Fibroblast of mammary gland (primary cell): ENCODE data around the gene AHSP.

Experiments
- DNase-seq: peaks from one replicate; pipeline ENCODE4 v3.0.0-alpha.2; 2010; ENCODE audit warnings: low read depth
- H3K4me3 ChIP-seq: 2 replicates; pipeline ENCODE4 v1.5.1; 2011; ENCODE audit warnings: low read depth, mild to moderate bottlenecking, low read length, moderate library complexity; ENCODE audit not compliant: control insufficient read depth
- TF ChIP-seq, protein P1 (sequence below): conservative IDR thresholded peaks from 2 replicates; pipeline ENCODE4 v1.5.1; 2011; ENCODE audit warnings: low read depth, low read length, inconsistent platforms; ENCODE audit not compliant: control insufficient read depth, insufficient read depth

The AHSP gene

GRCh38 chr16:31489616-31490584, 37.8 kb upstream of the AHSP start:
- TF ChIP-seq, protein P1, sequence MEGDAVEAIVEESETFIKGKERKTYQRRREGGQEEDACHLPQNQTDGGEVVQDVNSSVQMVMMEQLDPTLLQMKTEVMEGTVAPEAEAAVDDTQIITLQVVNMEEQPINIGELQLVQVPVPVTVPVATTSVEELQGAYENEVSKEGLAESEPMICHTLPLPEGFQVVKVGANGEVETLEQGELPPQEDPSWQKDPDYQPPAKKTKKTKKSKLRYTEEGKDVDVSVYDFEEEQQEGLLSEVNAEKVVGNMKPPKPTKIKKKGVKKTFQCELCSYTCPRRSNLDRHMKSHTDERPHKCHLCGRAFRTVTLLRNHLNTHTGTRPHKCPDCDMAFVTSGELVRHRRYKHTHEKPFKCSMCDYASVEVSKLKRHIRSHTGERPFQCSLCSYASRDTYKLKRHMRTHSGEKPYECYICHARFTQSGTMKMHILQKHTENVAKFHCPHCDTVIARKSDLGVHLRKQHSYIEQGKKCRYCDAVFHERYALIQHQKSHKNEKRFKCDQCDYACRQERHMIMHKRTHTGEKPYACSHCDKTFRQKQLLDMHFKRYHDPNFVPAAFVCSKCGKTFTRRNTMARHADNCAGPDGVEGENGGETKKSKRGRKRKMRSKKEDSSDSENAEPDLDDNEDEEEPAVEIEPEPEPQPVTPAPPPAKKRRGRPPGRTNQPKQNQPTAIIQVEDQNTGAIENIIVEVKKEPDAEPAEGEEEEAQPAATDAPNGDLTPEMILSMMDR: no peak
- DNase-seq: no peak
- H3K4me3 ChIP-seq: no peak overlapping the region

DNA sequence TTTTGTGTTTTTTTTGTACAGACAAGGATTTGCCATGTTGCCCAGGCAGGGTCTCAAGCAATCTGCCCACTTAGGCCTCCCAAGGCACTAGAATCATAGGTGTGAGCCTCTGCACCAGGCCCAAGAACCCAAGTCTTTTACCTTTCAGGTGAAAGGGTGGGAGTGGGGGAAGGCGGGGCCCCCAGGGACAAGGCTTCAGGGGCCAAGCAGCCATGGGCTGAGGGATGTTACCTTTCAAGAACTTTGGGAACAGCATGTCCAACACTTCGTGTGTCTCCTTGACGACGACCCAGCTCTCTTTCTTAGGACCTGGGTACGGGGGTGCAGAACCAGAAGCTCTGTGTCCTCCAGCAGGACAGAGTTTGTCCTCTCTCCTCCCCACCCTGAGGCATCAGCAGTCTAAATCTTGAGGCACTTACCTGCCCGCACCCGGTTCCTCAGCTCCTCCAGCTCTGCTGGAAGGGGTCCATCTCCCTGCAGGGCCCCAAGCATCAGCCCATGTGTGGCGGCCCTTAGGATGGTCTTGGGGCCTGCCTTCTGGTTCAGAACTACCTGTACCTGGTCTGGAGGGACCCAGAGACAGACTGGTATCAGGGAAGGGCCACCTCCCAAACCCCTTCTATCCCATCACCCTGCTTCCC, 35.8 kb upstream of the AHSP start:
- DNase-seq: no peak
- H3K4me3 ChIP-seq: no peak overlapping the region
- TF ChIP-seq, protein P1: no peak

DNA sequence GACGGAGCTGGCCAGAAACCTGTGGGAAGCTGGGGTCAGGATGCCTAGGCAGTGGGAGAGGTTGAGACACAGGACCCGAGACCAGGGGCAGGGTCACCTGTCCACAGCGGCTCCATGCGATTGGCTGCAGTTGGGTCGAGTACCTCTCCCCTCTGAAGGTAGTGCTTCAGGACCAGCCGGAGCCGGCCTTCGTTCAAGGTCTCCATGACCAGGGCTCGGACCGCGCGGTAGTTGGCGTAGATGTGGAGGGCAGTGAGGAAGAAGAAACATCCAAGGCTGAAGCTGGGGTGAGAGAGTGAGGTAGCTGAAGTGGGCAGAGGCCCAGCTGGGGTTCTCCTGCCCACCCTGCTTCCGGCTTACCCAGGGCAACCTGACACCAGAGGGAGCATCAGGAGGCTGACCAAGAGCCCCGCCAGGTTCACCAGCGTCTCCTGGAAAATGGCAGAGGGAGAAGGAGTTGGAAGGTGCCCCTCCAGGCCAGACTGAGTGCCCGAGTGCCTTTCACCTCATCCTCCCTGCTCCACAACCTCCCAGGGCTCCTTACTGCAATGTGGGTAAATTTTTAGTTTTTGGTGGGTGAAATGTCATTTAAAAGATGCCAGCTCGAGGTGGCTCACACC, 34.1 kb upstream of the AHSP start:
- DNase-seq: no peak
- TF ChIP-seq, protein P1: no peak
- no peak overlapping the region for H3K4me3 ChIP-seq

DNA sequence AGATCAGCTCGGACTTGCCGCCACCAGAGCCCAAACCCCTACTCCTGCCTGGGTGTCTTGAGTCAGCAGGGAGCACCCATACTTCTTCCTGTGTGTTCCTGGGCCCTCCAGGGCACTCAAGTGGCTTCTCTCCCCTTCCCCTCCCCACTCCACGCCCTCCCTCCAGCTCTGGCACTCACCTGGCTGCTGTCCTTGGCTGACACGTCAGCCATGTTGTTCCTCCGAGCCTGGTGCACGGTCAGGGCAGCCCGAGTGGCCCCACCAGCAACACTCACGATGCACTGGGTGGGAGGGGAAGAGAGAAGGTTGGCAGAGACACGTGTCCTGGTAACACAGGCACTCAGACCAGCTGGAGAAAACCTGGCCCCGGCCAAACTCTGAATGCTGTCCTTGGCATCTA, 31.0 kb upstream of the AHSP start:
- TF ChIP-seq, protein P1: no peak
- no peak for DNase-seq
- no peak overlapping the region for H3K4me3 ChIP-seq

DNA sequence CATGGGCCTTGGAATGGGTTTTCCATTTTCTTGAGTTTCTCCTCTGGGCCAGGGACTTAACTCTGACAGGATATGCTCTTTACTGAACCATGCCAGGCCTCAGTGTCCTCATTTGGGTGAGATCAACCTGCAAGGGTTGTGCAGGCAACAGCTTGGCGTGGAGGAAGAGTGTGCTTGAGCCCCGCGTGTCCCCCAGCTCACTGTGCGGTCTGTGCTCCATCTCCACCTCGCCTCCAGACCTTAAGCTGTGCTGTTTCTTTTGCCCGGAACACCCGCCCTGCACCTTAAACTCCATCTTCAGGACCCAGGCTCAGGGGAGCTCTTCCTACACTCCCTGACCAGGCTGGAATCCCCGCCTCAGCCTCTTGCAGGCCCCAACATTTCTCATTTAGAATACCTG, 29.2 kb upstream of the AHSP start:
- DNase-seq: no peak
- no peak overlapping the region for H3K4me3 ChIP-seq
- TF ChIP-seq, protein P1: no peak

- TF ChIP-seq, protein P1: no peak
- no peak overlapping the region for H3K4me3 ChIP-seq
- DNase-seq: no peak
Observed at GRCh38 chr16:31499928-31500327, 27.8 kb upstream of the AHSP start.
